SK-N-SH (cell line): Measurements from ENCODE around the gene LOC101059915. TPM values are rescaled to one million over a fixed set of nuclear protein-coding genes. Genes with fewer than 3 reads are reported as not detected.
"Not testable (repeated sequence)": the region's sequence is repeated elsewhere in the genome, so short reads cannot be mapped to it uniquely, and the experiment has no call there.

Experiments used
- CTCF ChIA-PET: fragments of 300-600, 350-600 bp; formaldehyde crosslinking; extraction: SDS; loops from one replicate; lab custom pipeline; 2021; lab: Yijun Ruan, JAX
- POLR2A ChIA-PET: fragments of 350-600 bp; sonication (Branson Sonifier 250); formaldehyde crosslinking; extraction: SDS; loops from one replicate; lab custom pipeline; 2020; ENCODE audit warnings: antibody characterized with exemption, inconsistent platforms; lab: Yijun Ruan, JAX
- DNase-seq: peaks from one replicate; pipeline ENCODE4 v3.0.0; 2012
- H2AFZ ChIP-seq: fragments of 200-600 bp; sonication (generic); 2 replicates; pipeline ENCODE4 v1.8.1; 2016; ENCODE audit warnings: antibody characterized with exemption, mild to moderate bottlenecking, low read depth
- H3F3A ChIP-seq: fragments of 200-600 bp; sonication (generic); replicated peaks from 2 replicates; pipeline ENCODE3; 2016; ENCODE audit warnings: antibody characterized with exemption, mild to moderate bottlenecking; ENCODE audit not compliant: insufficient read depth
- H3K27ac ChIP-seq, 2 experiments: fragments of 200-500 bp in 1 of 2; fragments of 200-600 bp in 1 of 2; sonication (Bioruptor generic) in 1 of 2; sonication (generic), shearing (Covaris generic) in 1 of 2; 2 replicates each; pipeline versions ENCODE4 v1.5.1 to v1.6.1; 2014 to 2016; ENCODE audit warnings: low read depth in 2 of 2, inconsistent platforms in 1 of 2, low read length in 1 of 2, mild to moderate bottlenecking in 1 of 2, mixed read lengths in 1 of 2
- H3K27me3 ChIP-seq: fragments of 200-600 bp; sonication (generic), shearing (Covaris generic); 2 replicates; pipeline ENCODE4 v1.6.1; 2016; ENCODE audit warnings: mixed run types; ENCODE audit not compliant: insufficient read depth
- H3K36me3 ChIP-seq, 2 experiments: fragments of 200-500 bp in 1 of 2; fragments of 200-600 bp in 1 of 2; sonication (Bioruptor generic) in 1 of 2; sonication (generic) in 1 of 2; replicated peaks in 1 of 2; 2 replicates each; pipeline versions ENCODE3 to v1.5.1; 2014 to 2016; ENCODE audit warnings: low read length in 1 of 2, mild to moderate bottlenecking in 1 of 2; ENCODE audit not compliant: insufficient read depth in 2 of 2, control insufficient read depth in 1 of 2
- H3K4me1 ChIP-seq, 2 experiments: fragments of 200-500 bp in 1 of 2; fragments of 200-600 bp in 1 of 2; sonication (Bioruptor generic) in 1 of 2; sonication (generic), shearing (Covaris generic) in 1 of 2; 2 replicates each; pipeline versions ENCODE4 v1.5.1 to v1.6.1; 2014 to 2016; ENCODE audit warnings: low read depth in 1 of 2, low read length in 1 of 2, mixed run types in 1 of 2; ENCODE audit not compliant: insufficient read depth in 2 of 2, control insufficient read depth in 1 of 2
- H3K4me2 ChIP-seq: fragments of 200-600 bp; sonication (generic), shearing (Covaris generic); 2 replicates; pipeline ENCODE4 v1.6.1; 2017; ENCODE audit warnings: mixed run types
- H3K4me3 ChIP-seq, 2 experiments: fragments of 200-500 bp in 1 of 2; fragments of 200-600 bp in 1 of 2; sonication (Bioruptor generic) in 1 of 2; sonication (generic), shearing (Covaris generic) in 1 of 2; 2 replicates each; pipeline versions ENCODE4 v1.5.1 to v1.8.1; 2014 to 2016; ENCODE audit warnings: low read depth in 2 of 2, inconsistent platforms in 1 of 2, low read length in 1 of 2, mild to moderate bottlenecking in 1 of 2, mixed read lengths in 1 of 2, moderate library complexity in 1 of 2
- H3K79me2 ChIP-seq: fragments of 200-600 bp; sonication (generic); 2 replicates; pipeline ENCODE4 v1.8.1; 2017; ENCODE audit warnings: mild to moderate bottlenecking; ENCODE audit not compliant: insufficient read depth
- H3K9ac ChIP-seq: fragments of 200-600 bp; sonication (generic); 2 replicates; pipeline ENCODE4 v1.6.1; 2017; ENCODE audit warnings: mixed run types
- H3K9me2 ChIP-seq: fragments of 200-600 bp; sonication (generic); 2 replicates; pipeline ENCODE4 v1.6.1; 2017; ENCODE audit warnings: mixed run types
- H3K9me3 ChIP-seq: fragments of 200-600 bp; sonication (generic); 2 replicates; pipeline ENCODE4 v1.6.1; 2017; ENCODE audit warnings: mixed run types, mild to moderate bottlenecking, moderate library complexity
- H4K20me1 ChIP-seq: fragments of 200-600 bp; sonication (generic); 2 replicates; pipeline ENCODE4 v1.6.1; 2017; ENCODE audit warnings: mild to moderate bottlenecking, mixed run types; ENCODE audit not compliant: insufficient read depth
- WGBS: methylation state at CpG from one replicate; pipeline ENCODE4 v1.1.6; 2017; ENCODE audit warnings: low lambda C conversion rate; 5-methylcytosine and 5-hydroxymethylcytosine counted together
- polyA plus RNA-seq, 3 experiments: library from polyadenylated mRNA; depleted of rRNA; stranded (reverse); fragments of >200 nt; gene quantifications; 2 replicates each; pipeline ENCODE4 v1.2.3, GENCODE V29; 2012
- small RNA-seq, 7 experiments: library from RNA; depleted of rRNA; stranded (forward); fragments of <200 nt; gene quantifications; one replicate each; pipeline ENCODE3, GENCODE V24; 2012

LOC101059915 gene

DNA sequence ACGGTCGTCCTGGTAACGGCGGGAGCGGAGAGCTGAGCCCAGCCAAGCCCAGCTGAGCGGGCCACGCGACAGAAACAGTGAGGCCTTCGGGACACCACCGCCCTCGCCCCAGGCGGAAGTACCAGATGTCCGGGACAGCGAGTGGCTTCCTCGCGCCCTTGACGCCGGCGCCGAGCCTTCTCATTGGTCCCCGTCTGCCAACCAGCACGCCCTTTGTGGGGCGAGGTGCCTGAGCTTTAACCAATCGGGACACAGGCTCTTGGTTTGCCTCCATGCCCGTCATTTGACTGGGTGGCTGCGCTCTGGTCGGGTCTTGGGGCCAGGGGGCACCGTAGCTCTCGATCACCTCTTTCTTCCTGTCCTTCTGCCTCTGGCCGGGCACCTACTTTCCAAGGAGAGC, 50.8 kb downstream of the LOC101059915 start, which contains the start of gene CXorf49:
Gene CXorf49 (minus strand): TSS at position 101 of the 400 bp plus-strand sequence. CDS start 134 bp downstream, outside the sequence.
- POLR2A ChIA-PET = not testable (repeated sequence)

DNA sequence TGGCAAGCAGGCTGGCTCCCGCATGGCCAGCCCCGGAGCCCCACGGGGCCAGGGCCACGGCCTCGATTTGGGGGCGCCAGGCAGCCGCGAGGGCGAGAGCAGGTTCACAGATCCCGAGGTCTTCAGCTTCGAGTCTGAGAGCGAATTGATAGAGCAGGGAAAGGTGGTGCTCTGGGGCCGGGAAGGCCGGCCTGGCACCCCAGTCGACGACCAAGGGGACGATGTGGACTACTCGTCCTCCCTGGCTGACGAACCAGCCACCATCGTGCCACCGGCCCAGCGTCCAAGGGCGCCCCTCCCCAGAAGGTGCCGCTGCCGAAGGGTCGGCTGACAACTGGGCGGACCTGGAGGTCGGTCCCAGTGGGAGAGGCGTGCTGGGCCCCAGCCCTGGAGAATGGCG, 51.8 kb downstream of the LOC101059915 start:
- H3K27me3 ChIP-seq, H3F3A ChIP-seq, H3K9me3 ChIP-seq, H3K4me1 ChIP-seq, DNase-seq, H4K20me1 ChIP-seq, CTCF ChIA-PET, H3K79me2 ChIP-seq, H3K4me2 ChIP-seq, H3K4me3 ChIP-seq, H2AFZ ChIP-seq, H3K27ac ChIP-seq, H3K36me3 ChIP-seq, H3K9ac ChIP-seq, POLR2A ChIA-PET, H3K9me2 ChIP-seq: not testable (repeated sequence)
- no CpG with 5 or more reads among the region's 30 CpGs for WGBS

More for the DNA sequence above, 50.8 kb downstream of the LOC101059915 start, which contains the start of gene CXorf49:
- H3K79me2 ChIP-seq, H4K20me1 ChIP-seq, H2AFZ ChIP-seq, H3K9ac ChIP-seq, H3K9me3 ChIP-seq, DNase-seq, H3F3A ChIP-seq, H3K4me2 ChIP-seq, CTCF ChIA-PET, H3K4me1 ChIP-seq, H3K27ac ChIP-seq, H3K9me2 ChIP-seq, H3K36me3 ChIP-seq, H3K27me3 ChIP-seq, H3K4me3 ChIP-seq: not testable (repeated sequence)
- WGBS = no CpG with 5 or more reads among the region's 30 CpGs

DNA sequence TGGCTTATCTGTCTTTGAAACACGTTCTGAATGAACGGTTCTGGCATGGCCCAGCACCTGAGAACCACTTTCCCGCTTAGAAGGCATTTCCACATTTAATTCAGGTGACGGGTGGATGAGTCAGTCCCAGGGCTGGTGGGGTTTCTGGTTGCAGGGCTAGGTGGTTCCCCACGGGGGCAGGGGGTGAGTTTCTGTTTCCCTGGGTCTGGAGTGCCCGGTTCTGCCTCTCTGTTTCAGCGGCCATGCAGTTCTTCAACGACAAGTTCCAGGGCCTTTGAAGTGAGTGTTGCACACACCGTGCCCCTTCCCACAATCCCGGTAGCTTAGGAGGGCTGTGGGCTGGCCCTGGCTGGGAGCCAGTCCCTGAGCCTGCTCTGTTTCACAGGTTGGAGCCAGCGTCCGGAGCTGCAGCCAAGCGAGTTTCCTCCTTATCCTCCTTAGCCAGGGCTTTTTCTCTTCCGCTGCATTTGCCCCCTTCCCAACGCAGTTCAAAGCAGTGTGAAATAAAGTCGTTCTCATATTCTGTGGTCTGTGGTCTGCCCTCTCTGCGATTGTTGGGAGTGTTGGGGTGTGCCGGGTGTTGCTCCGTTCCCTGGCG, 53.0 kb downstream of the LOC101059915 start:
- H3K9me3 ChIP-seq, H3K9me2 ChIP-seq, CTCF ChIA-PET, H3K36me3 ChIP-seq, DNase-seq, H3K27me3 ChIP-seq, H3K79me2 ChIP-seq, H4K20me1 ChIP-seq, H3K27ac ChIP-seq, H3K4me3 ChIP-seq, H3F3A ChIP-seq, POLR2A ChIA-PET, H3K4me1 ChIP-seq, H3K4me2 ChIP-seq, H2AFZ ChIP-seq, H3K9ac ChIP-seq: not testable (repeated sequence)
- WGBS = no CpG with 5 or more reads among the region's 20 CpGs

Small RNA genes lying within 50 kb of the gene (small RNA-seq; reads per million reads assigned to genes)
- gene BX276092.4 = 0 reads per million in 7 experiments

Other genes with a start within 250 kb of the LOC101059915 start
- gene OGT, start 134.4 kb upstream of the LOC101059915 start, polyA plus RNA-seq (2012; rRNA removed) = 77.0 and 148 TPM in 2 replicates
- gene GCNA, start 89.1 kb upstream of the LOC101059915 start, polyA plus RNA-seq (2012; rRNA removed) = 1.8 and 2.5 TPM in 2 replicates
- not detected in 2 replicates for gene CXCR3, start 49.0 kb upstream of the LOC101059915 start, polyA plus RNA-seq (2012; rRNA removed)
- not detected in 2 replicates for gene CXorf49, start 50.7 kb downstream of the LOC101059915 start, polyA plus RNA-seq (2012; rRNA removed)
- gene CXorf49B, start 95.8 kb downstream of the LOC101059915 start, polyA plus RNA-seq (2012; rRNA removed) = not detected in 2 replicates
- 0.61 and 1.7 TPM in 2 replicates for gene NHSL2, start 243.3 kb downstream of the LOC101059915 start, polyA plus RNA-seq (2012; rRNA removed)